SU-DHL-6 (cell line): Measurements from ENCODE around the gene GDNF.

Experiments used
- H2AFZ ChIP-seq: fragments of 200-600 bp; sonication (generic); 2 replicates; pipeline ENCODE4 v1.6.1; 2014; ENCODE audit warnings: low read depth, mild to moderate bottlenecking, moderate library complexity, mixed read lengths, antibody characterized with exemption, low read length; ENCODE audit not compliant: severe bottlenecking
- H3F3A ChIP-seq: fragments of 200-600 bp; shearing (Covaris generic); 2 replicates; pipeline ENCODE4 v1.6.0; 2016; ENCODE audit warnings: antibody characterized with exemption, mild to moderate bottlenecking; ENCODE audit not compliant: insufficient read depth
- H3K27ac ChIP-seq: fragments of 200-600 bp; sonication (generic); 2 replicates; pipeline ENCODE4 v1.5.1; 2016; ENCODE audit warnings: low read depth, mild to moderate bottlenecking, low read length, moderate library complexity, mixed read lengths
- H3K27me3 ChIP-seq: fragments of 200-600 bp; sonication (generic), shearing (Covaris generic); 2 replicates; pipeline ENCODE4 v1.6.0; 2014; ENCODE audit warnings: mild to moderate bottlenecking, low read length
- H3K36me3 ChIP-seq: fragments of 200-600 bp; sonication (generic); 2 replicates; pipeline ENCODE4 v1.6.1; 2014; ENCODE audit warnings: mild to moderate bottlenecking, low read length, mixed read lengths
- H3K4me2 ChIP-seq: fragments of 300-600, 200-600 bp; shearing (Covaris generic), sonication (generic); 2 replicates; pipeline ENCODE4 v1.6.0; 2014; ENCODE audit warnings: low read length, low read depth, mild to moderate bottlenecking; ENCODE audit not compliant: poor library complexity, severe bottlenecking
- H3K4me3 ChIP-seq: fragments of 200-600 bp; sonication (generic); 2 replicates; pipeline ENCODE4 v1.5.1; 2014; ENCODE audit warnings: antibody characterized with exemption, low read length, mild to moderate bottlenecking, mixed read lengths; ENCODE audit not compliant: insufficient read depth, poor library complexity, severe bottlenecking
- H3K79me2 ChIP-seq: fragments of 200-600 bp; sonication (generic); 2 replicates; pipeline ENCODE4 v1.6.1; 2014; ENCODE audit warnings: mild to moderate bottlenecking, low read length, moderate library complexity; ENCODE audit not compliant: insufficient read depth
- H3K9ac ChIP-seq: fragments of 200-600 bp; sonication (generic); 2 replicates; pipeline ENCODE4 v1.7.0; 2014; ENCODE audit warnings: mild to moderate bottlenecking, low read length
- H3K9me2 ChIP-seq: fragments of 200-600 bp; sonication (generic); replicated peaks from 2 replicates; pipeline ENCODE4 v1.6.1; 2014; ENCODE audit warnings: low read length; ENCODE audit not compliant: insufficient read depth
- H3K9me3 ChIP-seq: fragments of 200-600 bp; sonication (generic); 2 replicates; pipeline ENCODE4 v1.6.1; 2014; ENCODE audit warnings: low read length, mixed read lengths; ENCODE audit not compliant: insufficient read depth
- H4K20me1 ChIP-seq: fragments of 200-600 bp; sonication (generic); 2 replicates; pipeline ENCODE4 v1.6.1; 2014; ENCODE audit warnings: low read depth, mild to moderate bottlenecking, antibody characterized with exemption, low read length, moderate library complexity, mixed read lengths
- EZH2phosphoT487 ChIP-seq: fragments of 200-600 bp; sonication (generic), shearing (Covaris generic); conservative IDR thresholded peaks from 2 replicates; pipeline ENCODE4 v1.6.1; 2018; ENCODE audit warnings: mild to moderate bottlenecking, antibody characterized with exemption, low read length, moderate library complexity, mixed read lengths
- TF ChIP-seq, protein P1 (sequence below): fragments of 200-600 bp; sonication (generic); IDR thresholded peaks from one replicate; pipeline ENCODE4 v1.5.1; 2017; ENCODE audit warnings: antibody characterized with exemption, mild to moderate bottlenecking, low read length, moderate library complexity; ENCODE audit not compliant: insufficient read depth, poor library complexity, severe bottlenecking

GDNF gene

DNA sequence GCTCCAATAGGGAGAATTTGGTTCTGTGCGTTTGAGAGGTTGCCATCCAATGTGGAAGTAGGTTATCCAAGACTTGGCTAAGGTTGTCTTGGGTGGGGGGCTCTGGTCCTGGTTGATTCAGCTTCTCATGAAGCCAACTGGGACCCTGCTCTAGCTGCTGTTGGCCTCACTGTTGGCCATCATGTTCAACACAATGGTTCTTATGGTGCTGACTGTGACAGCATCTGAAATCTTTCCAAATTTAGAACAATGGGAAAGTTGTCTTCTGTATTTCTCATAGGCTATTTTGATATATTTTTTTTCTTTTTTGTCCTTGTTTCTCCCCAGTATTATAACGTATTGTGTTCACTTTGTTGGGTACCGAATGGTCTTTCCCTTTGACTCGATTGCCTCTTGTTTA, 71.9 kb downstream of the GDNF start:
- Histone ChIP-seq H3K36me3 (no peaks in the 10 kb centered on the region), H3K79me2 (no peaks in the 10 kb centered on the region)

DNA sequence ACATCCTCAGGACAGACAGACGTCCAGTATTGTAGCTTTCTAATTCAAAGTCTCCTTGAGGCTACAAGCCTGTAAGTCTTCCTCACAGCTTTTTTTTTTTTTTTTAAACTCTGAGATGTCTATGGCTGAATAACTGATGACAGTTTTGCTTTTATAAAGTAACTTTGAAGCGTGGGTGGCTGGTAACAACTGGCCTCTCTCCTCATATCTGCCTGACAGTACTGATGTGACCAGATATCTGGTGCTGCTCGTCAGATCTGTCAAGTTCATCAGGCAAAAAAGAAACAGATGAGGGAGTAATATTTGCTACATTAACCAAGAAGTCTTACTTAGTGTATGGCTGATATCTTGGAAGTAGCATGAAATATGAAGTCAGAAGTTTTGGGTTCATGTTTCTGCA, 72.6 kb downstream of the GDNF start:
- H4K20me1 ChIP-seq: no peaks in the 10 kb centered on the region
- no peaks in the 10 kb centered on the region for H3K9me2 ChIP-seq
- no peak for TF ChIP-seq EZH2phosphoT487
- TF ChIP-seq, protein P1, sequence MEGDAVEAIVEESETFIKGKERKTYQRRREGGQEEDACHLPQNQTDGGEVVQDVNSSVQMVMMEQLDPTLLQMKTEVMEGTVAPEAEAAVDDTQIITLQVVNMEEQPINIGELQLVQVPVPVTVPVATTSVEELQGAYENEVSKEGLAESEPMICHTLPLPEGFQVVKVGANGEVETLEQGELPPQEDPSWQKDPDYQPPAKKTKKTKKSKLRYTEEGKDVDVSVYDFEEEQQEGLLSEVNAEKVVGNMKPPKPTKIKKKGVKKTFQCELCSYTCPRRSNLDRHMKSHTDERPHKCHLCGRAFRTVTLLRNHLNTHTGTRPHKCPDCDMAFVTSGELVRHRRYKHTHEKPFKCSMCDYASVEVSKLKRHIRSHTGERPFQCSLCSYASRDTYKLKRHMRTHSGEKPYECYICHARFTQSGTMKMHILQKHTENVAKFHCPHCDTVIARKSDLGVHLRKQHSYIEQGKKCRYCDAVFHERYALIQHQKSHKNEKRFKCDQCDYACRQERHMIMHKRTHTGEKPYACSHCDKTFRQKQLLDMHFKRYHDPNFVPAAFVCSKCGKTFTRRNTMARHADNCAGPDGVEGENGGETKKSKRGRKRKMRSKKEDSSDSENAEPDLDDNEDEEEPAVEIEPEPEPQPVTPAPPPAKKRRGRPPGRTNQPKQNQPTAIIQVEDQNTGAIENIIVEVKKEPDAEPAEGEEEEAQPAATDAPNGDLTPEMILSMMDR: no peak
- H3K27ac ChIP-seq: no peak overlapping the region
- H3K9me3 ChIP-seq: no peaks in the 10 kb centered on the region
- no peaks in the 10 kb centered on the region for H3K27me3 ChIP-seq
- no peak overlapping the region for H3K4me2 ChIP-seq
- H3K79me2 ChIP-seq: no peaks in the 10 kb centered on the region
- H3K36me3 ChIP-seq: no peaks in the 10 kb centered on the region
- H3F3A ChIP-seq: no peaks in the 10 kb centered on the region
- H2AFZ ChIP-seq: no peak overlapping the region
- no peak overlapping the region for H3K9ac ChIP-seq
- H3K4me3 ChIP-seq: no peak overlapping the region

More for the DNA sequence above, 71.9 kb downstream of the GDNF start:
- H3K9ac ChIP-seq: no peak overlapping the region
- no peak overlapping the region for H3K4me3 ChIP-seq
- no peaks in the 10 kb centered on the region for H3F3A ChIP-seq
- H3K9me2 ChIP-seq: no peaks in the 10 kb centered on the region
- H2AFZ ChIP-seq: no peak overlapping the region
- no peaks in the 10 kb centered on the region for H3K27me3 ChIP-seq
- H3K4me2 ChIP-seq: no peak overlapping the region
- H3K9me3 ChIP-seq: no peaks in the 10 kb centered on the region
- no peaks in the 10 kb centered on the region for H4K20me1 ChIP-seq
- no peak overlapping the region for H3K27ac ChIP-seq
- TF ChIP-seq, protein P1: no peak
- no peak for TF ChIP-seq EZH2phosphoT487
